PC-9 (cell line): ENCODE measurements around the gene KCNE4.

Source experiments
- EZH2 ChIP-seq: fragments of 200-600 bp; sonication (generic); IDR thresholded peaks from 2 replicates; pipeline ENCODE4 v1.8.0; 2017; ENCODE audit warnings: antibody characterized with exemption, low read depth
- TF ChIP-seq, protein P1 (sequence below): fragments of 200-600 bp; sonication (generic); conservative IDR thresholded peaks from 2 replicates; pipeline ENCODE4 v1.6.1; 2017; ENCODE audit warnings: mixed run types, antibody characterized with exemption, mild to moderate bottlenecking, moderate library complexity

DNA sequence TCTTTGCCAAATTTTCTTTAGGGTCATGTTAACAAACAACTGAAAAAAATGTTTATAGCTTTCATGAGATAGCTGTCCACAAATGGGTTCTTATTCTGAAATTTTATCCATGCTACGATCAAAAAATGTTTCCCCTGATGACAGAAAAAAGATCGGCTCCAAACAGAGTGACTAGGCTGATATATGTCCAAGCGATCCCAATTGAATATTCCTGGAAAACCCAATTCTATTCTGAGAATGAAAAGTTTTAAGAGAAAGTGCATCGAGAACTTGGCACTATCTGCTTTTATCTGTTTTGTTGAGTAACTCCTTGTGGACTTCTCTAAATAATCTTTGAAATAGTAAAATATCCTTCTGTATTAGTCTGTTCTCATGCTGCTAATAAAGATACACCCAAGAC lies 19.1 kb downstream of the KCNE4 start:
- TF ChIP-seq EZH2: no peak
- TF ChIP-seq, protein P1, sequence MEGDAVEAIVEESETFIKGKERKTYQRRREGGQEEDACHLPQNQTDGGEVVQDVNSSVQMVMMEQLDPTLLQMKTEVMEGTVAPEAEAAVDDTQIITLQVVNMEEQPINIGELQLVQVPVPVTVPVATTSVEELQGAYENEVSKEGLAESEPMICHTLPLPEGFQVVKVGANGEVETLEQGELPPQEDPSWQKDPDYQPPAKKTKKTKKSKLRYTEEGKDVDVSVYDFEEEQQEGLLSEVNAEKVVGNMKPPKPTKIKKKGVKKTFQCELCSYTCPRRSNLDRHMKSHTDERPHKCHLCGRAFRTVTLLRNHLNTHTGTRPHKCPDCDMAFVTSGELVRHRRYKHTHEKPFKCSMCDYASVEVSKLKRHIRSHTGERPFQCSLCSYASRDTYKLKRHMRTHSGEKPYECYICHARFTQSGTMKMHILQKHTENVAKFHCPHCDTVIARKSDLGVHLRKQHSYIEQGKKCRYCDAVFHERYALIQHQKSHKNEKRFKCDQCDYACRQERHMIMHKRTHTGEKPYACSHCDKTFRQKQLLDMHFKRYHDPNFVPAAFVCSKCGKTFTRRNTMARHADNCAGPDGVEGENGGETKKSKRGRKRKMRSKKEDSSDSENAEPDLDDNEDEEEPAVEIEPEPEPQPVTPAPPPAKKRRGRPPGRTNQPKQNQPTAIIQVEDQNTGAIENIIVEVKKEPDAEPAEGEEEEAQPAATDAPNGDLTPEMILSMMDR: no peak
